ENCODE measurements around the gene CCDC148. TPM values are rescaled to one million over a fixed set of nuclear protein-coding genes. Genes with fewer than 3 reads are reported as not detected.
A peak's percentile ranks its signal among the peaks of the same experiment; 100 is the strongest.

CCDC148 gene
- total and polyA plus RNA-seq, 4 donors: 0.02 to 0.42 (median 0.31) TPM

DNA sequence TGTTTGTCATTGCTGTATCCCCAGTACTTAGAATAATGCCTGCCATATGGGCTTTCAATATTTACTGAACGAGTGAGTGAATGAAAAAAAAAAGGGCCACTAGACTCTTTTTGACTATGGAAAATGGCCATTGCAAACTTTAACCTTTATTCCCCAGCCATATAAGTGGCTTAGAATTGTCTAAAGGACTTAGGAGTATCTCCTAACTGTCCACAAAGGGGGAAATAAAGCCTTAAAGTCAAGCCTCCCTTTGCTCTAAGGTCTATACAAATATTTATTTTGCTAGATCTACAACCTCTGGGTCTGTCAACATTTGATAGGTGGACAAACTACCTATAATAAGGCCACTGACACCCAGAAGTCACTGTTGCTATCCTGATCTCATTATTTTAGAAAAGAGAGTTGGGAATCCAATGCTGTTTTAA is 329.2 kb downstream of the CCDC148 start:
- Histone ChIP-seq H3K36me3 (ENCODE audit: control insufficient read depth in 4 of 4, insufficient read depth in 3 of 4, low read depth in 1 of 4, low read length in 3 of 4) (no peaks in the 10 kb centered on the region), H3K27ac (ENCODE audit: low read depth in 1 of 2, low read length in 2 of 2) (peak overlapping the region; percentile 58 to 60), H3K4me3 (ENCODE audit: low read depth in 1 of 3, low read length in 3 of 3) (no peak overlapping the region), H3K9ac (ENCODE audit: low read depth in 1 of 2, low read length in 2 of 2) (no peak overlapping the region), H3K27me3 (ENCODE audit: control insufficient read depth in 4 of 4, insufficient read depth in 4 of 4, low read length in 3 of 4) (no peaks in the 10 kb centered on the region), H3K4me1 (ENCODE audit: control insufficient read depth in 4 of 4, insufficient read depth in 4 of 4, low read length in 3 of 4) (peaks cover 9 to 61% (median 50%) of the 10 kb centered on the region in 4 donors), H3K9me3 (ENCODE audit: control insufficient read depth in 4 of 4, low read length in 3 of 4) (no peaks in the 10 kb centered on the region)
- 27% methylated on average over 1 of the region's 1 CpG for WGBS
- no peak for DNase-seq (ENCODE audit: low spot score)
- TF ChIP-seq TAF1 (conservative IDR thresholded peaks at IDR 0.05): no peak
- peak; percentile 28 to 48 for TF ChIP-seq HNF4A (conservative IDR thresholded peaks at IDR 0.05)
- TF ChIP-seq, protein P1, sequence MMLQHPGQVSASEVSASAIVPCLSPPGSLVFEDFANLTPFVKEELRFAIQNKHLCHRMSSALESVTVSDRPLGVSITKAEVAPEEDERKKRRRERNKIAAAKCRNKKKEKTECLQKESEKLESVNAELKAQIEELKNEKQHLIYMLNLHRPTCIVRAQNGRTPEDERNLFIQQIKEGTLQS (IDR thresholded peaks at IDR 0.05): no peak
- TF ChIP-seq FOXA2 (IDR thresholded peaks at IDR 0.05): no peak
- TF ChIP-seq GABPA (IDR thresholded peaks at IDR 0.05 in 1 of 2, conservative IDR thresholded peaks at IDR 0.05 in 1 of 2): no peak
- no peak for TF ChIP-seq HNF4G (IDR thresholded peaks at IDR 0.05)
- no peak for TF ChIP-seq YY1 (IDR thresholded peaks at IDR 0.05)
- TF ChIP-seq EGR1 (IDR thresholded peaks at IDR 0.05; ENCODE audit: low read depth in 2 of 2): no peak
- no peak for TF ChIP-seq RAD21 (IDR thresholded peaks at IDR 0.05)
- TF ChIP-seq RXRA (IDR thresholded peaks at IDR 0.05): peak in 1 of 2 donors; percentile 45
- no peak for TF ChIP-seq FOXA1 (IDR thresholded peaks at IDR 0.05)
- TF ChIP-seq REST (IDR thresholded peaks at IDR 0.05): no peak
- TF ChIP-seq NR2F2 (IDR thresholded peaks at IDR 0.05): no peak
- TF ChIP-seq, protein P2, sequence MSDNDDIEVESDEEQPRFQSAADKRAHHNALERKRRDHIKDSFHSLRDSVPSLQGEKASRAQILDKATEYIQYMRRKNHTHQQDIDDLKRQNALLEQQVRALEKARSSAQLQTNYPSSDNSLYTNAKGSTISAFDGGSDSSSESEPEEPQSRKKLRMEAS (IDR thresholded peaks at IDR 0.05): peak; percentile 11
- no peak for TF ChIP-seq JUND (IDR thresholded peaks at IDR 0.05)
- TF ChIP-seq, protein P3, sequence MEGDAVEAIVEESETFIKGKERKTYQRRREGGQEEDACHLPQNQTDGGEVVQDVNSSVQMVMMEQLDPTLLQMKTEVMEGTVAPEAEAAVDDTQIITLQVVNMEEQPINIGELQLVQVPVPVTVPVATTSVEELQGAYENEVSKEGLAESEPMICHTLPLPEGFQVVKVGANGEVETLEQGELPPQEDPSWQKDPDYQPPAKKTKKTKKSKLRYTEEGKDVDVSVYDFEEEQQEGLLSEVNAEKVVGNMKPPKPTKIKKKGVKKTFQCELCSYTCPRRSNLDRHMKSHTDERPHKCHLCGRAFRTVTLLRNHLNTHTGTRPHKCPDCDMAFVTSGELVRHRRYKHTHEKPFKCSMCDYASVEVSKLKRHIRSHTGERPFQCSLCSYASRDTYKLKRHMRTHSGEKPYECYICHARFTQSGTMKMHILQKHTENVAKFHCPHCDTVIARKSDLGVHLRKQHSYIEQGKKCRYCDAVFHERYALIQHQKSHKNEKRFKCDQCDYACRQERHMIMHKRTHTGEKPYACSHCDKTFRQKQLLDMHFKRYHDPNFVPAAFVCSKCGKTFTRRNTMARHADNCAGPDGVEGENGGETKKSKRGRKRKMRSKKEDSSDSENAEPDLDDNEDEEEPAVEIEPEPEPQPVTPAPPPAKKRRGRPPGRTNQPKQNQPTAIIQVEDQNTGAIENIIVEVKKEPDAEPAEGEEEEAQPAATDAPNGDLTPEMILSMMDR (IDR thresholded peaks at IDR 0.05; ENCODE audit: low read depth, low read length, missing input control): no peak
- TF ChIP-seq ZBTB33 (IDR thresholded peaks at IDR 0.05): no peak
- peak; percentile 51 for TF ChIP-seq SP1 (IDR thresholded peaks at IDR 0.05)
